Common myeloid progenitor, CD34-positive (primary cell): ENCODE results near the gene LGR4.

ENCODE experiments used
- CTCF ChIA-PET: fragments of 350-600 bp; sonication (Branson Sonifier 250); formaldehyde crosslinking; loops from one replicate; lab custom pipeline; 2021; ENCODE audit warnings: antibody characterized with exemption; lab: Charles Lee
- POLR2A ChIA-PET: fragments of 350-600 bp; sonication (Branson Sonifier 250); formaldehyde crosslinking; loops from one replicate; lab custom pipeline; 2021; ENCODE audit warnings: antibody characterized with exemption; lab: Charles Lee
- DNase-seq, 3 donors: peaks; one replicate each; pipeline versions ENCODE4 v3.0.0 to v3.0.0-alpha.2; 2013
- H3K27ac ChIP-seq, 2 experiments: 1 replicate in 1 of 2; 2 replicates in 1 of 2; pipeline ENCODE4 v1.7.0; 2013; ENCODE audit warnings: inconsistent platforms in 2 of 2, low read length in 2 of 2, mild to moderate bottlenecking in 2 of 2, low read depth in 1 of 2, moderate library complexity in 1 of 2; ENCODE audit not compliant: severe bottlenecking in 2 of 2, insufficient read depth in 1 of 2, poor library complexity in 1 of 2
- H3K27me3 ChIP-seq, 5 experiments: replicated peaks in 2 of 5; 1 replicate in 3 of 5; 2 replicates in 2 of 5; pipeline versions ENCODE4 v1.6.1 to v1.7.0; 2013; ENCODE audit warnings: low read length in 4 of 5, mild to moderate bottlenecking in 2 of 5, moderate library complexity in 2 of 5, inconsistent platforms in 1 of 5; ENCODE audit not compliant: insufficient read depth in 5 of 5, control insufficient read depth in 4 of 5
- H3K36me3 ChIP-seq, 4 experiments: 1 replicate in 2 of 4; 2 replicates in 2 of 4; pipeline versions ENCODE4 v1.6.1 to v1.7.0; 2013; ENCODE audit warnings: low read length in 3 of 4, control low read depth in 1 of 4, mild to moderate bottlenecking in 1 of 4; ENCODE audit not compliant: control insufficient read depth in 4 of 4, insufficient read depth in 4 of 4
- H3K4me1 ChIP-seq, 4 experiments: 1 replicate in 3 of 4; 2 replicates in 1 of 4; pipeline versions ENCODE4 v1.6.1 to v1.7.1; 2013; ENCODE audit warnings: low read length in 3 of 4, mild to moderate bottlenecking in 3 of 4, control low read depth in 1 of 4, inconsistent platforms in 1 of 4, moderate library complexity in 1 of 4; ENCODE audit not compliant: control insufficient read depth in 4 of 4, insufficient read depth in 4 of 4; ENCODE audit errors: control extremely low read depth in 1 of 4
- H3K4me3 ChIP-seq, 7 experiments: 1 replicate in 4 of 7; 2 replicates in 3 of 7; pipeline versions ENCODE4 v1.5.1 to v1.7.0; 2013; ENCODE audit warnings: mild to moderate bottlenecking in 7 of 7, low read length in 6 of 7, moderate library complexity in 6 of 7, inconsistent platforms in 2 of 7, low read depth in 2 of 7, control low read depth in 1 of 7; ENCODE audit not compliant: insufficient read depth in 4 of 7, control insufficient read depth in 1 of 7; ENCODE audit errors: extremely low read depth in 1 of 7
- H3K9me3 ChIP-seq, 5 experiments: 1 replicate in 4 of 5; 2 replicates in 1 of 5; pipeline versions ENCODE4 v1.6.1 to v1.7.1; 2013; ENCODE audit warnings: low read length in 4 of 5, mild to moderate bottlenecking in 2 of 5, inconsistent platforms in 1 of 5, low read depth in 1 of 5, moderate library complexity in 1 of 5; ENCODE audit not compliant: control insufficient read depth in 4 of 5, insufficient read depth in 2 of 5; ENCODE audit errors: control extremely low read depth in 1 of 5
- WGBS: methylation state at CpG from one replicate; pipeline ENCODE4 v1.1.5; 2013; ENCODE audit not compliant: insufficient coverage; 5-methylcytosine and 5-hydroxymethylcytosine counted together

Gene LGR4

GRCh38 chr11:27460158-27460978 is 12.2 kb downstream of the LGR4 start:
- H3K36me3 ChIP-seq: no peaks in the 10 kb centered on the region
- no peak overlapping the region for H3K4me3 ChIP-seq
- no peaks in the 10 kb centered on the region for H3K9me3 ChIP-seq
- no peaks in the 10 kb centered on the region for H3K27me3 ChIP-seq
- ChIA-PET POLR2A (no interaction called here), CTCF (interaction anchor here (0.6 to 1.0 kb wide), 2 partner anchors 10 to 11 kb away, joined by 3 read pairs; no protein-coding TSS in a partner anchor)
- DNase-seq: no peak
- no peak overlapping the region for H3K27ac ChIP-seq
- WGBS: 100% methylated on average over 3 of the region's 5 CpGs
- peaks cover 0 to 3% (median 0%) of the 10 kb centered on the region in 4 experiments for H3K4me1 ChIP-seq

GRCh38 chr11:27459191-27459590 is 13.4 kb downstream of the LGR4 start:
- H3K4me1 ChIP-seq: peaks cover 0 to 3% (median 0%) of the 10 kb centered on the region in 4 experiments
- POLR2A ChIA-PET: no interaction called here
- WGBS: 79% methylated on average over 4 of the region's 6 CpGs
- H3K27ac ChIP-seq: no peak overlapping the region
- no peaks in the 10 kb centered on the region for H3K9me3 ChIP-seq
- DNase-seq: peak in 2 of 3 donors; percentile 5 to 19
- H3K36me3 ChIP-seq: no peaks in the 10 kb centered on the region
- H3K4me3 ChIP-seq: no peak overlapping the region
- no peaks in the 10 kb centered on the region for H3K27me3 ChIP-seq
- CTCF ChIA-PET: interaction anchor here (0.9 kb wide), 1 partner anchor 37 kb away, joined by 3 read pairs; no protein-coding TSS in a partner anchor

DNA sequence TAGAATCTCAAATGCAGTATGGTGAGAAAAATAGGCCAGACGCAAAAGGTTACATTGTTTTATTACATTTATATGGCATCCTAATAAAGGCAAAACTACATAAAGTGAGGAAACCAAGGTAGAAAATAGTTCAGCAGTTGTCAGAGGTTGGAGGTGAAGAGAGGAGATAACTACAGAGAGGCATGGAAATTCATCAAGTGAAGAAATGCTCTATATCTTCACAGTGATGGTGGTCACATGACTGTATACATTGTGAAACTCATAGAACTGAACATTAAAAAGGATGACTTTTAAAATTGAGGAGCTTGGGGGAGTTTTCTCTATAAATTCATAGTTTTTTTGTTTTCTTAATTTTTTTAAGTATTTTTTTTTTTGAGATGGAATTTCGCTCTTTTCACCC is 14.4 kb downstream of the LGR4 start:
- peaks cover 0 to 3% (median 0%) of the 10 kb centered on the region in 4 experiments for H3K4me1 ChIP-seq
- H3K4me3 ChIP-seq: no peak overlapping the region
- H3K9me3 ChIP-seq: no peaks in the 10 kb centered on the region
- no peaks in the 10 kb centered on the region for H3K27me3 ChIP-seq
- no peak overlapping the region for H3K27ac ChIP-seq
- WGBS: no CpG with 5 or more reads among the region's 2 CpGs
- ChIA-PET POLR2A (no interaction called here), CTCF (no interaction called here)
- no peak for DNase-seq
- H3K36me3 ChIP-seq: no peaks in the 10 kb centered on the region

DNA sequence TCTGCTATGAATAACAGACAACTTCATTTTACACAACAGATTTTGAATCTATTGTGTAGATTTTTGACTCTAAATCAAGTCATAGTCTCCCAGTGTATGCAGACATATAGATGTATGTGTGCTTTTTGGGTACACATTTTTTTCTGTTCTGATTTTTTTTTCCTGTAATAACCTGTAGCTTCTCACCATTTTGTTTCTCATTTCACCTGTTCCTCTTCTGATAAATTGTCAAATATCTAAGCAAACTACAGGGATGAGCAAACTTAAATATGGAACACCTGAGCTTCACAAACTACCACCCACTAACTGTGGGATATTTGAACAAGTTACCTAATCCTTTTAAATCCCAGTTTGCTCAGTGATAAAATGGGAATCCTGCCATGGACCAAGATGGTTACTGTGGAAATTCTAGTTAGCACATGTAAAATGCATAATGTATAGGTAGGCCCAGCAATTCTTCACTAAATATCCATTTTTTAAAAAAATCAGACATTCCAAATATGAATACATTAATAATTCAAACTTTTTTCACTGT is 15.7 kb downstream of the LGR4 start:
- DNase-seq: no peak
- no peaks in the 10 kb centered on the region for H3K27me3 ChIP-seq
- H3K36me3 ChIP-seq: no peaks in the 10 kb centered on the region
- H3K4me1 ChIP-seq: no peaks in the 10 kb centered on the region
- H3K9me3 ChIP-seq: no peaks in the 10 kb centered on the region
- no peak overlapping the region for H3K27ac ChIP-seq
- ChIA-PET CTCF (no interaction called here), POLR2A (no interaction called here)
- H3K4me3 ChIP-seq: no peak overlapping the region

- ChIA-PET CTCF (no interaction called here), POLR2A (no interaction called here)
- no peaks in the 10 kb centered on the region for H3K36me3 ChIP-seq
- WGBS: no CpG with 5 or more reads among the region's 2 CpGs
- no peak overlapping the region for H3K4me3 ChIP-seq
- H3K9me3 ChIP-seq: no peaks in the 10 kb centered on the region
- no peaks in the 10 kb centered on the region for H3K27me3 ChIP-seq
- no peak for DNase-seq
- no peaks in the 10 kb centered on the region for H3K4me1 ChIP-seq
- no peak overlapping the region for H3K27ac ChIP-seq
These were observed 16.3 kb downstream of the LGR4 start for GRCh38 chr11:27456140-27456794.

DNA sequence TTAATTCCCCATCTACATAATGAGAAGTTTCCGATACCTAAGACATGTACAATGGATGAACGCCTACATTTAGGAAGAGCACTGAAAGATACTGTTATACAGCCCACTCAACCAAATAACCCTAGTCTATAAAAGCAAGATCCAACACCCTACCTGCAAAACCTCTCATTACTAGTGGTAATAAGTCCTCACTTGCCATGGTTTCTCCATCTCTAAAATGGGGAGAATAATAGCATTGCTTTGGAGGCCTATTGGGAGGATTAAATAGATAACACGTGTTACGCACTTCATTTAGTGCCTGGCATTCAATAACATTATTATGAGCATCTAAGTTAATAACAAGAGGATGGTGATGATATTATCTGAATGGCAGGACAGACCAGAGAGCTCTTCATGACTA is 16.9 kb downstream of the LGR4 start:
- H3K27ac ChIP-seq: no peak overlapping the region
- no peaks in the 10 kb centered on the region for H3K9me3 ChIP-seq
- H3K36me3 ChIP-seq: no peaks in the 10 kb centered on the region
- ChIA-PET CTCF (interaction anchor here (1.6 kb wide), 1 partner anchor 30 kb away, joined by 4 read pairs; no protein-coding TSS in a partner anchor), POLR2A (no interaction called here)
- H3K4me3 ChIP-seq: no peak overlapping the region
- no peak for DNase-seq
- H3K27me3 ChIP-seq: no peaks in the 10 kb centered on the region
- H3K4me1 ChIP-seq: no peaks in the 10 kb centered on the region
- 100% methylated on average over 2 of the region's 4 CpGs for WGBS

DNA sequence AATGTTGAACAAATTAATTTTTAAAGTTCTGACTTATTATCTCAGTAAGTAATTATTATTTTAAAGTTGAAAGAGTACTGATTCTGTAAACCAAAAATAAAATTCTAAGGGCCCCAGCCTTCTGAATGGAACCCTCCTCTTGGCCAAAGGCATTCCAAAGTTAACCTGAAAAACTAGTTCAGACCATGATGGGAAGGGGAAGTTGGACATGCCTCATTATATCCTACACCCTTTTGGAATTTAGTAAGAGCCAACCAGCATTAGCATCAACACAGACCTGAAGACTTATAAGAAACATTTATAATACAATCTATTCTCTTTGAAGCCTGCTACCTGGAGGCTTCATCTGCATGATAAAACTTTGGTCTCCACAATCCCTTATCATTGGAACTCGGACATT is 18.9 kb downstream of the LGR4 start:
- Histone ChIP-seq H3K27me3 (no peaks in the 10 kb centered on the region), H3K9me3 (no peaks in the 10 kb centered on the region), H3K4me1 (no peaks in the 10 kb centered on the region), H3K27ac (no peak overlapping the region), H3K4me3 (no peak overlapping the region), H3K36me3 (no peaks in the 10 kb centered on the region)
- CTCF ChIA-PET: no interaction called here
- 85% methylated on average over 1 of the region's 1 CpG for WGBS
- no peak for DNase-seq
- POLR2A ChIA-PET: no interaction called here
